Measurements from ENCODE around the gene ZCCHC8. TPM values are rescaled to one million over a fixed set of nuclear protein-coding genes. Genes with fewer than 3 reads are reported as not detected.

Gene ZCCHC8
- total and polyA plus RNA-seq, 8 donors, result 8.6 to 23.7 (median 10.6) TPM

GRCh38 chr12:122422730-122423257, 77.9 kb downstream of the ZCCHC8 start:
- no peak for TF ChIP-seq CTCF (IDR thresholded peaks at IDR 0.05)
- Histone ChIP-seq H3K27ac (peak overlapping the region; percentile 66 to 87 (median 78)), H3K27me3 (no peaks in the 10 kb centered on the region), H3K36me3 (no peaks in the 10 kb centered on the region), H3K4me1 (peaks cover 14 to 22% (median 16%) of the 10 kb centered on the region in 3 donors), H3K4me3 (peak overlapping the region; percentile 6 to 96 (median 71)), H3K9me3 (no peaks in the 10 kb centered on the region)
- DNase-seq (peak in 3 of 6 donors; percentile 18 to 46 (median 30)), ATAC-seq (peak in 2 of 4 donors; percentile 8 to 12), FAIRE-seq (no peak)
- WGBS, 2 donors, result 0 to 1% methylated on average over 28 to 39 of the region's 39 CpGs
- intact Hi-C loops (cut with DNase I), result no loop called here

- WGBS, 2 donors, result 1% methylated on average over 55 to 118 of the region's 118 CpGs
- TF ChIP-seq CTCF (IDR thresholded peaks at IDR 0.05), result peak in 1 of 4 donors; percentile 22
- peak within 1 kb of the TSS; percentile 59 to 96 (median 88) for H3K4me3 ChIP-seq
- no peaks in the 10 kb centered on the region for H3K9me3 ChIP-seq
- peak; percentile 75 to 84 (median 77) for ATAC-seq
- peak; percentile 70 to 89 (median 80) for DNase-seq
- intact Hi-C loops (cut with DNase I), result no loop called here
- H3K27ac ChIP-seq, result peak within 1 kb of the TSS; percentile 98 to 99 (median 99)
- no peaks in the 10 kb centered on the region for H3K27me3 ChIP-seq
- no peaks in the 10 kb centered on the region for H3K36me3 ChIP-seq
- no peak for FAIRE-seq
- peaks cover 14 to 22% (median 16%) of the 10 kb centered on the region in 3 donors for H3K4me1 ChIP-seq
These were observed 78.7 kb downstream of the ZCCHC8 start, which contains the start of gene CLIP1 for GRCh38 chr12:122421821-122422729. TSS of gene CLIP1 (minus strand) at chr12:122422669. CDS start at chr12:122380452, 42,217 bp downstream.

Other genes starting within 250 kb of the ZCCHC8 start
- gene VPS33A, start 234.4 kb downstream of the ZCCHC8 start, total RNA-seq, result 10 to 100 TPM in 1 of 6 donors, 1 to 10 TPM in 5; 4.5 to 12.0 (median 6.6) TPM
- gene VPS33A, start 234.4 kb downstream of the ZCCHC8 start, polyA plus RNA-seq, result 1 to 10 TPM; 4.2 to 7.6 TPM
- 10 to 100 TPM; 29.6 to 43.9 (median 35.3) TPM for gene CLIP1, start 78.3 kb downstream of the ZCCHC8 start, total RNA-seq
- gene CLIP1, start 78.3 kb downstream of the ZCCHC8 start, polyA plus RNA-seq, result 10 to 100 TPM; 17.1 to 19.8 TPM
- 10 to 100 TPM; 17.1 to 37.3 (median 26.5) TPM for gene RSRC2, start 26.0 kb upstream of the ZCCHC8 start, total RNA-seq
- gene RSRC2, start 26.0 kb upstream of the ZCCHC8 start, polyA plus RNA-seq, result 10 to 100 TPM; 38.2 to 70.6 TPM
- 1 to 10 TPM; 2.7 to 5.9 (median 4.2) TPM for gene KNTC1, start 26.3 kb upstream of the ZCCHC8 start, total RNA-seq
- 10 to 100 TPM in 1 of 2 donors, 1 to 10 TPM in 1; 6.6 to 10.2 TPM for gene KNTC1, start 26.3 kb upstream of the ZCCHC8 start, polyA plus RNA-seq
- under 1 TPM in 3 of 6 donors, not detected in 3; 0.25 to 0.95 (median 0.35) TPM for gene HCAR2, start 202.4 kb upstream of the ZCCHC8 start, total RNA-seq
- under 1 TPM; 0.05 to 0.08 TPM for gene HCAR2, start 202.4 kb upstream of the ZCCHC8 start, polyA plus RNA-seq
- gene HCAR3, start 215.9 kb upstream of the ZCCHC8 start, total RNA-seq, result under 1 TPM in 3 of 6 donors, not detected in 3; 0.12 to 0.49 (median 0.22) TPM
- not detected for gene HCAR3, start 215.9 kb upstream of the ZCCHC8 start, polyA plus RNA-seq
- gene HCAR1, start 229.9 kb upstream of the ZCCHC8 start, total RNA-seq, result under 1 TPM in 4 of 6 donors, not detected in 2; 0.04 to 0.19 (median 0.10) TPM
- under 1 TPM in 1 of 2 donors, not detected in 1; 0.11 TPM for gene HCAR1, start 229.9 kb upstream of the ZCCHC8 start, polyA plus RNA-seq

Data from pancreas (tissue), 10 donors.